Keratinocyte (primary cell): ENCODE data around the gene KCNMA1. TPM values are rescaled to one million over a fixed set of nuclear protein-coding genes. Genes with fewer than 3 reads are reported as not detected.

Experiments
- DNase-seq: peaks from one replicate; pipeline ENCODE4 v3.0.0-alpha.2; 2011; ENCODE audit warnings: low read depth, missing footprints, low spot score
- FAIRE-seq: peaks from 2 replicates; lab custom pipeline; 2011; peaks lifted over from hg19 to GRCh38; lab: Jason Lieb, UNC
- H2AFZ ChIP-seq: 2 replicates; pipeline ENCODE4 v1.6.0; 2012; ENCODE audit warnings: low read length, control low read depth, inconsistent platforms; ENCODE audit not compliant: control insufficient read depth
- H3K27ac ChIP-seq: 2 replicates; pipeline ENCODE4 v1.5.1; 2011; ENCODE audit warnings: low read length; ENCODE audit not compliant: control insufficient read depth, insufficient read depth
- H3K27me3 ChIP-seq: 3 replicates; pipeline ENCODE4 v1.6.0; 2011; ENCODE audit warnings: low read length; ENCODE audit not compliant: control insufficient read depth, insufficient read depth; ENCODE audit errors: extremely low read depth
- H3K36me3 ChIP-seq, 2 experiments: 2 replicates in 1 of 2; 3 replicates in 1 of 2; pipeline ENCODE4 v1.5.1; 2011; ENCODE audit warnings: low read length in 2 of 2, mild to moderate bottlenecking in 1 of 2; ENCODE audit not compliant: control insufficient read depth in 2 of 2, insufficient read depth in 2 of 2; ENCODE audit errors: extremely low read depth in 1 of 2
- H3K4me1 ChIP-seq: 3 replicates; pipeline ENCODE4 v1.5.1; 2011; ENCODE audit warnings: low read length; ENCODE audit not compliant: control insufficient read depth, insufficient read depth; ENCODE audit errors: extremely low read depth
- H3K4me2 ChIP-seq: 3 replicates; pipeline ENCODE4 v1.6.0; 2011; ENCODE audit warnings: low read depth, low read length; ENCODE audit not compliant: control insufficient read depth, insufficient read depth; ENCODE audit errors: extremely low read depth
- H3K4me3 ChIP-seq, 3 experiments: fragments of 200-600 bp in 1 of 3; sonication (generic) in 1 of 3; 2 replicates in 2 of 3; 3 replicates in 1 of 3; pipeline ENCODE4 v1.5.1; 2011 to 2016; ENCODE audit warnings: low read length in 3 of 3, mild to moderate bottlenecking in 3 of 3, control low read depth in 2 of 3, inconsistent platforms in 1 of 3, low read depth in 1 of 3, mixed read lengths in 1 of 3, mixed run types in 1 of 3, moderate library complexity in 1 of 3; ENCODE audit not compliant: control insufficient read depth in 2 of 3, insufficient read depth in 2 of 3; ENCODE audit errors: extremely low read depth in 1 of 3
- H3K79me2 ChIP-seq: 2 replicates; pipeline ENCODE4 v1.6.0; 2012; ENCODE audit warnings: low read length; ENCODE audit not compliant: control insufficient read depth, insufficient read depth
- H3K9ac ChIP-seq: 3 replicates; pipeline ENCODE4 v1.6.0; 2011; ENCODE audit warnings: low read length; ENCODE audit not compliant: control insufficient read depth, insufficient read depth; ENCODE audit errors: extremely low read depth
- H3K9me1 ChIP-seq: 3 replicates; pipeline ENCODE4 v1.6.0; 2011; ENCODE audit warnings: low read length; ENCODE audit not compliant: control insufficient read depth, insufficient read depth; ENCODE audit errors: extremely low read depth
- H3K9me3 ChIP-seq: 2 replicates; pipeline ENCODE4 v1.5.1; 2012; ENCODE audit warnings: low read depth, low read length; ENCODE audit not compliant: control insufficient read depth
- H4K20me1 ChIP-seq: 3 replicates; pipeline ENCODE4 v1.6.0; 2011; ENCODE audit warnings: low read length; ENCODE audit not compliant: control insufficient read depth, insufficient read depth; ENCODE audit errors: extremely low read depth
- EZH2 ChIP-seq: IDR thresholded peaks from one replicate; pipeline ENCODE4 v1.6.1; 2012; ENCODE audit warnings: inconsistent platforms, mild to moderate bottlenecking, low read length, moderate library complexity
- dilution Hi-C: fragments of 300-500 bp; cut with MboI; formaldehyde crosslinking; loops from one replicate; pipeline ENCODE4 v1.7.0; 2020; ENCODE audit warnings: low sequenced_read_pairs; ENCODE audit not compliant: extremely low pct_ligation_motif_present
- polyA plus RNA-seq, 5 experiments: library from polyadenylated mRNA; depleted of rRNA in 3 of 5; stranded (reverse) in 3 of 5; stranded (forward) in 1 of 5; unstranded in 1 of 5; fragments of >200 nt; gene quantifications; 1 replicate in 1 of 5; 2 replicates in 3 of 5; 3 replicates in 1 of 5; pipeline versions ENCODE4 v1.2.1 to v1.2.3, GENCODE V29; 2011 to 2012; ENCODE audit warnings: missing spikeins in 2 of 5, low read depth in 1 of 5, low replicate concordance in 1 of 5
- TF ChIP-seq, protein P1 (sequence below), 3 experiments: IDR thresholded peaks in 1 of 3; conservative IDR thresholded peaks in 1 of 3; optimal IDR thresholded peaks in 1 of 3; 2 replicates in 2 of 3; 3 replicates in 1 of 3; pipeline versions ENCODE3 to v1.5.1; 2011; ENCODE audit warnings: low read length in 3 of 3, mild to moderate bottlenecking in 3 of 3, moderate library complexity in 2 of 3, control low read depth in 1 of 3, inconsistent platforms in 1 of 3; ENCODE audit not compliant: insufficient read depth in 2 of 3; ENCODE audit errors: extremely low read depth in 1 of 3

KCNMA1 gene
- polyA plus RNA-seq, 1 donor (not counting 4 experiments of a cell fraction or from before 2014, with no cell fraction given) = 6.3 TPM

DNA sequence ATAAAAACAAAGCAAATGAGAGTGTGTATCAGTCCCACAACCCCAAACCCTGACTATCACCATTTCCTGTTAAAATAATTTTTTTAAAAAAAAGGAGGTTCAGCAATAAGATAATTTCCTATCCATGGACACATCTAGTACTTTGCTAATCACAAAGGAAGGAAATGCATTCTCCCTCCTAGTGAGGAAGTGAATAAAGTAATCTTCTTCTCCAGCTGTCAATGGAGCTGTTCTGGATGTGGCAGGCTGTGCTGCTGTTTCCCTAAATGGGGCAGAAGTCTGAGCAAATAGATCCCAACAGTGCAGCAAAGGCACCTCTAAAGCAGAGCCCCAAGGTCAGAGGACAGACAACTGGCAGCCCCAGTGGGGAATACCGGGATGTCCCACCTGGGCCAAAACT is 540.0 kb downstream of the KCNMA1 start:
- FAIRE-seq (no peak), DNase-seq (no peak)
- H3K27ac ChIP-seq = no peak overlapping the region
- H3K9ac ChIP-seq = no peak overlapping the region
- no peak overlapping the region for H2AFZ ChIP-seq
- dilution Hi-C loops = no loop called here
- no peaks in the 10 kb centered on the region for H3K79me2 ChIP-seq
- H3K4me2 ChIP-seq = no peak overlapping the region
- H3K27me3 ChIP-seq = peaks cover 3% of the 10 kb centered on the region
- H4K20me1 ChIP-seq = no peaks in the 10 kb centered on the region
- H3K4me1 ChIP-seq = no peaks in the 10 kb centered on the region
- H3K36me3 ChIP-seq = no peaks in the 10 kb centered on the region
- no peaks in the 10 kb centered on the region for H3K9me1 ChIP-seq
- H3K4me3 ChIP-seq = no peak overlapping the region
- no peak for TF ChIP-seq EZH2
- TF ChIP-seq, protein P1, sequence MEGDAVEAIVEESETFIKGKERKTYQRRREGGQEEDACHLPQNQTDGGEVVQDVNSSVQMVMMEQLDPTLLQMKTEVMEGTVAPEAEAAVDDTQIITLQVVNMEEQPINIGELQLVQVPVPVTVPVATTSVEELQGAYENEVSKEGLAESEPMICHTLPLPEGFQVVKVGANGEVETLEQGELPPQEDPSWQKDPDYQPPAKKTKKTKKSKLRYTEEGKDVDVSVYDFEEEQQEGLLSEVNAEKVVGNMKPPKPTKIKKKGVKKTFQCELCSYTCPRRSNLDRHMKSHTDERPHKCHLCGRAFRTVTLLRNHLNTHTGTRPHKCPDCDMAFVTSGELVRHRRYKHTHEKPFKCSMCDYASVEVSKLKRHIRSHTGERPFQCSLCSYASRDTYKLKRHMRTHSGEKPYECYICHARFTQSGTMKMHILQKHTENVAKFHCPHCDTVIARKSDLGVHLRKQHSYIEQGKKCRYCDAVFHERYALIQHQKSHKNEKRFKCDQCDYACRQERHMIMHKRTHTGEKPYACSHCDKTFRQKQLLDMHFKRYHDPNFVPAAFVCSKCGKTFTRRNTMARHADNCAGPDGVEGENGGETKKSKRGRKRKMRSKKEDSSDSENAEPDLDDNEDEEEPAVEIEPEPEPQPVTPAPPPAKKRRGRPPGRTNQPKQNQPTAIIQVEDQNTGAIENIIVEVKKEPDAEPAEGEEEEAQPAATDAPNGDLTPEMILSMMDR (optimal IDR thresholded peaks at IDR 0.05 in 1 of 3, IDR thresholded peaks at IDR 0.05 in 1 of 3, conservative IDR thresholded peaks at IDR 0.05 in 1 of 3; ENCODE audit: extremely low read depth in 1 of 3, insufficient read depth in 2 of 3, low read length in 3 of 3) = no peak
- no peaks in the 10 kb centered on the region for H3K9me3 ChIP-seq

GRCh38 chr10:77093126-77093525 is 544.5 kb downstream of the KCNMA1 start:
- dilution Hi-C loops = no loop called here
- H3K79me2 ChIP-seq = no peaks in the 10 kb centered on the region
- FAIRE-seq (no peak), DNase-seq (no peak)
- no peaks in the 10 kb centered on the region for H3K36me3 ChIP-seq
- no peaks in the 10 kb centered on the region for H3K4me1 ChIP-seq
- TF ChIP-seq, protein P1 (optimal IDR thresholded peaks at IDR 0.05 in 1 of 3, IDR thresholded peaks at IDR 0.05 in 1 of 3, conservative IDR thresholded peaks at IDR 0.05 in 1 of 3; ENCODE audit: extremely low read depth in 1 of 3, insufficient read depth in 2 of 3, low read length in 3 of 3) = no peak
- no peak for TF ChIP-seq EZH2
- no peak overlapping the region for H2AFZ ChIP-seq
- H3K27ac ChIP-seq = no peak overlapping the region
- no peak overlapping the region for H3K4me3 ChIP-seq
- H3K9me3 ChIP-seq = no peaks in the 10 kb centered on the region
- H4K20me1 ChIP-seq = no peaks in the 10 kb centered on the region
- peaks cover 3% of the 10 kb centered on the region for H3K27me3 ChIP-seq
- H3K9me1 ChIP-seq = no peaks in the 10 kb centered on the region
- no peak overlapping the region for H3K4me2 ChIP-seq
- H3K9ac ChIP-seq = no peak overlapping the region
